Measurements from ENCODE around the gene ZMYND8. TPM values are rescaled to one million over a fixed set of nuclear protein-coding genes. Genes with fewer than 3 reads are reported as not detected.

ZMYND8 gene
- total RNA-seq, 1 donor from 2014 or later, result 109 TPM

DNA sequence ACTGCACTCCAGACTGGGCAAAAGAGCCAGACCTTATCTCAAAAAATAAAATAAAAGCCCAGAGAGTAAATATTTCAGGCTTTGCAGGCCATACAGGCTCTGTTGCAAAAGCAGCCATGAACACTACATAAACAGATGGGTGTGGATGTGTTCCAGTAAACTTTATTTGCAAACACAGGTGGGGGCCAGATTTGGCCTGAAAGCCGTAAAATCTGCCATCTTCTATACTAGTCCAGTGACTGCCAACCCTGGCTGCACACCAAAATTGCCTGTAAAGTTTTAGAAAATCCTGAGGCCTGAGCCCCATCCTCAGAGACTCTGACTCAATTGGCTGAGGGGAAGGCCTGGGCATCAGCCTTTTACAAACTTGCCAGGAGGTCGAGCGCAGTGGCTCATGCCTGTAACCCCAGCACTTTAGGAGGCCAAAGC is 103.6 kb downstream of the ZMYND8 start:
- Mint-ChIP-seq H3K27ac (ENCODE audit: unreplicated experiment) (no peak overlapping the region), H3K4me3 (ENCODE audit: unreplicated experiment) (no peak overlapping the region), H3K36me3 (ENCODE audit: low read depth, unreplicated experiment) (peaks cover 45% of the 10 kb centered on the region), H3K27me3 (ENCODE audit: unreplicated experiment) (peaks cover 2% of the 10 kb centered on the region), H3K9me3 (ENCODE audit: unreplicated experiment) (no peaks in the 10 kb centered on the region), H3K4me1 (ENCODE audit: unreplicated experiment) (no peaks in the 10 kb centered on the region)
- TF ChIP-seq, protein P1, sequence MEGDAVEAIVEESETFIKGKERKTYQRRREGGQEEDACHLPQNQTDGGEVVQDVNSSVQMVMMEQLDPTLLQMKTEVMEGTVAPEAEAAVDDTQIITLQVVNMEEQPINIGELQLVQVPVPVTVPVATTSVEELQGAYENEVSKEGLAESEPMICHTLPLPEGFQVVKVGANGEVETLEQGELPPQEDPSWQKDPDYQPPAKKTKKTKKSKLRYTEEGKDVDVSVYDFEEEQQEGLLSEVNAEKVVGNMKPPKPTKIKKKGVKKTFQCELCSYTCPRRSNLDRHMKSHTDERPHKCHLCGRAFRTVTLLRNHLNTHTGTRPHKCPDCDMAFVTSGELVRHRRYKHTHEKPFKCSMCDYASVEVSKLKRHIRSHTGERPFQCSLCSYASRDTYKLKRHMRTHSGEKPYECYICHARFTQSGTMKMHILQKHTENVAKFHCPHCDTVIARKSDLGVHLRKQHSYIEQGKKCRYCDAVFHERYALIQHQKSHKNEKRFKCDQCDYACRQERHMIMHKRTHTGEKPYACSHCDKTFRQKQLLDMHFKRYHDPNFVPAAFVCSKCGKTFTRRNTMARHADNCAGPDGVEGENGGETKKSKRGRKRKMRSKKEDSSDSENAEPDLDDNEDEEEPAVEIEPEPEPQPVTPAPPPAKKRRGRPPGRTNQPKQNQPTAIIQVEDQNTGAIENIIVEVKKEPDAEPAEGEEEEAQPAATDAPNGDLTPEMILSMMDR (IDR thresholded peaks at IDR 0.05; ENCODE audit: unreplicated experiment), result no peak
- no peak for DNase-seq (ENCODE audit: low spot score)

DNA sequence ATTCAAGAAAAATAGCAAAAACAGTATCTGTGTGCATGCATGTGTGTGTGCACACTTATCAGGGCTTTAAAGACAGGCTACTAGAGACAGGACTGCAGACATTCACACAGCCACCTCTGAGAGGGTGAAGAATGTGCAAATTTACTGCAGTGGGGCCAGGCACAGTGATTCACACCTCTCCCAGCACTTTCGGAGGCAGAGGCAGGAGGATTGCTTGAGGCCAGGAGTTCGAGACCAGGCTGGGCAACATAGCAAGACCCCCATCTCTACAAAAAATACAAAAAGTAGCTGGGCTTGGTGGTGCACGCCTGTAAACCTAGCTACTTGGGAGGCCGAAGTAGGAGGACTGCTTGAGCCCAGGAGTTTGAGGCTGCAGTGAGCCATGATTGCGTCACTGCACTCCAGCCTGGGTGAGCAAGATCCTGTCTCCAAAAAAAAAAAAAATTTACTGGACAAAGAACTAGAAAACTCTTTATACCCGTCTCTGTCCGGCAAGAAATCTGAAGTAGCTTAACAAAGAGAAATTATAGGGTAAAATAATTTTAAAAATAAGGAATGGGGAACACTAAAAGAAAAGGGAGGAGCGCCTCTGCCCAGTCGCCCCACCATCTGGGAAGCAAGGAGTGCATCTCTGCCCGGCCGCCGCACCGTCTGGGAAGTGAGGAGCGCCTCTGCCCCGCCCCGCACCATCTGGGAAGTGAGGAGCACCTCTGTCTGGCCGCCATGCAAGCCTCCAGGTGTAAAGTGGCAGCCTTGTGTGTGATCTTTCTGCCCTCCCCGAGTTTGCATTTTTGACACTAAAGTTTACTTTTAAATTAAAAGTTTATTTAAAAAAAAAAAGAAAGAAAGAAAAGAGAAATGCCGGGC is 105.1 kb downstream of the ZMYND8 start:
- TF ChIP-seq, protein P1 (IDR thresholded peaks at IDR 0.05; ENCODE audit: unreplicated experiment), result no peak
- Mint-ChIP-seq H3K4me1 (ENCODE audit: unreplicated experiment) (no peaks in the 10 kb centered on the region), H3K9me3 (ENCODE audit: unreplicated experiment) (no peaks in the 10 kb centered on the region), H3K4me3 (ENCODE audit: unreplicated experiment) (no peak overlapping the region), H3K27ac (ENCODE audit: unreplicated experiment) (no peak overlapping the region), H3K36me3 (ENCODE audit: low read depth, unreplicated experiment) (peaks cover 43% of the 10 kb centered on the region), H3K27me3 (ENCODE audit: unreplicated experiment) (peaks cover 2% of the 10 kb centered on the region)
- DNase-seq (ENCODE audit: low spot score), result no peak

DNA sequence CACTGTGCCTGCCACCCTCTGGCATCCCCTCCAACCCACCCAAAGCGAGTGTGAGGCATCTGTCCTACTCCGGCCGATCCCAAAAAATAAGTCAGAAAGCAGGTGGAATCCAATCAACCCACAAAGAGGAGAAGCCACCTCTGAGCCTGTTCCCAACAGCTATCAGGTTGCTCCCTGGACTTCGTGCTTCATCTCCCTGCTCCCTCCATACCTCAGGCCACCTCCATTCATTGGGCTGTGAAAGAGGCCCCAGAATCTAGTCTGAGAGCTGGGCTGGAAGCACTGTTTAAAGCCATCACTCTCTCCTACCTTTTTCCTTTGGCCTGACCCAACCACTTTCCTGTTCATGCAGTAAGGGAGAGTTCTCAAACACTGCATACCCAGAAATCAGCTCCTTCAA is 106.1 kb downstream of the ZMYND8 start:
- Mint-ChIP-seq H3K36me3 (ENCODE audit: low read depth, unreplicated experiment) (peaks cover 53% of the 10 kb centered on the region), H3K27me3 (ENCODE audit: unreplicated experiment) (peaks cover 2% of the 10 kb centered on the region), H3K9me3 (ENCODE audit: unreplicated experiment) (no peaks in the 10 kb centered on the region), H3K27ac (ENCODE audit: unreplicated experiment) (no peak overlapping the region), H3K4me1 (ENCODE audit: unreplicated experiment) (no peaks in the 10 kb centered on the region), H3K4me3 (ENCODE audit: unreplicated experiment) (no peak overlapping the region)
- DNase-seq (ENCODE audit: low spot score), result no peak
- TF ChIP-seq, protein P1 (IDR thresholded peaks at IDR 0.05; ENCODE audit: unreplicated experiment), result no peak

DNA sequence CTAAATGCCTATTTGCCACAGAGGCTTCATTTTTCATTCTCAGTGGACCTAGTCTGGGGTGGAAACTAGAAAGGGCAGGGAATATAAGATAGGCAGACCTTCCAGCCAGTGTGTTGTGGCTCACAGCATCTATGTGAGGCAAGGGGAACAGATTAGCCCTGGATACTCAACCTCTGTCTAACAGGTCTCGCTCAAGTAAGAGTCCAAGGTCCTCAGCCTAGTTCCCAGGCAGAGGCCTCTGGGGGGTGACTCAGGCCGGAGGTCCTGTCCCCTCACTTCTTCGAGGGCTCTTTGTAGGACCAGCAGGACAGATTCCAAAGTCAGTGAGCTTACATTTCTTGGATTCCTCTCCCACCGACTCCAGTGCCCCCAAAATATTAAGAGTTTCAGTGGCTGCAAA is 106.6 kb downstream of the ZMYND8 start:
- no peak overlapping the region for H3K27ac Mint-ChIP-seq (ENCODE audit: unreplicated experiment)
- peaks cover 54% of the 10 kb centered on the region for H3K36me3 Mint-ChIP-seq (ENCODE audit: low read depth, unreplicated experiment)

More for the DNA sequence above, 106.6 kb downstream of the ZMYND8 start:
- no peaks in the 10 kb centered on the region for H3K4me1 Mint-ChIP-seq (ENCODE audit: unreplicated experiment)
- H3K9me3 Mint-ChIP-seq (ENCODE audit: unreplicated experiment), result no peaks in the 10 kb centered on the region
- TF ChIP-seq, protein P1 (IDR thresholded peaks at IDR 0.05; ENCODE audit: unreplicated experiment), result no peak
- no peak overlapping the region for H3K4me3 Mint-ChIP-seq (ENCODE audit: unreplicated experiment)
- DNase-seq (ENCODE audit: low spot score), result no peak
- H3K27me3 Mint-ChIP-seq (ENCODE audit: unreplicated experiment), result peaks cover 2% of the 10 kb centered on the region
